Rectal smooth muscle tissue (tissue), 1 donor: Measurements from ENCODE around the gene CCL7.

Source experiments
- H3K27ac ChIP-seq: one replicate; pipeline ENCODE4 v1.7.0; 2013; ENCODE audit warnings: low read depth, low read length, inconsistent platforms
- H3K27me3 ChIP-seq: one replicate; pipeline ENCODE4 v1.7.0; 2013; ENCODE audit warnings: low read length; ENCODE audit not compliant: control insufficient read depth, insufficient read depth
- H3K36me3 ChIP-seq: one replicate; pipeline ENCODE4 v1.7.0; 2013; ENCODE audit warnings: low read length; ENCODE audit not compliant: control insufficient read depth, insufficient read depth
- H3K4me1 ChIP-seq: one replicate; pipeline ENCODE4 v1.7.0; 2013; ENCODE audit warnings: low read length; ENCODE audit not compliant: control insufficient read depth, insufficient read depth
- H3K4me3 ChIP-seq: one replicate; pipeline ENCODE4 v1.7.0; 2013; ENCODE audit warnings: low read length
- H3K9ac ChIP-seq: one replicate; pipeline ENCODE4 v1.7.0; 2013; ENCODE audit warnings: low read length

CCL7 gene

DNA sequence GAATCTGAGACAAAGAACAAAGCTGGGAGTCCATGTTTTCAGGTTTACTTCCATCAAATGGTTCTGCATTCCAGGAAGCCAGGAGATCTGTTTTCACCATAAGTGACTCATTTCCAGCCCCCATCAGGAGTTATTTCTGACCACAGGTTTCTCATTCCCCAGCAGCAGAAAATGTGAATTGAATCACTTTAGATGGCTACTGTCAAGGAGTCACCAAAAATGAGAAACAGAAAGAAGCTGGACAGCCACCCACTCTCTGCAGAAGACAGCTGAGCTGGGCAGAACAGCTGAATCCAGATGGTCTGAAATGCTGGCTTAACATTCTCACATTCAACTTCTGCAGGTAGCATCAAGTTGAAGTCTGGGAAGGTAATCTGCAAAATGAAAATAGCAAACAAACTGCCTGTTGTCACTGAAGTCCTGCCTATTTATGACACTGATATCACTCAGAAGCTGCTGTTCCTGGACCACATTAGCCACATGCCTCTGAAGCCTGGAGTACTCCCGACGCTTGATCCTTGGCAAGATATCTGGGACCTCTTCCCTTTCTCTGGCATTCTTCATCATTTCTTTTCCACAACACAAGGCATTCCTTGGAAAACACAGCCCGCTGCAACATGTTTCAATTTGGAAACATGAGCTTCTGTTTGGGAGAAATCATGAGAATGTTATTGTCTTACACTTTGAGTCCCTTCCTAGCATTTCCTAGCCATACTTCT lies 30.8 kb downstream of the CCL7 start:
- no peak overlapping the region for H3K4me3 ChIP-seq
- no peaks in the 10 kb centered on the region for H3K27me3 ChIP-seq
- H3K4me1 ChIP-seq, result no peaks in the 10 kb centered on the region
- H3K36me3 ChIP-seq, result no peaks in the 10 kb centered on the region
- no peak overlapping the region for H3K9ac ChIP-seq
- no peak overlapping the region for H3K27ac ChIP-seq

DNA sequence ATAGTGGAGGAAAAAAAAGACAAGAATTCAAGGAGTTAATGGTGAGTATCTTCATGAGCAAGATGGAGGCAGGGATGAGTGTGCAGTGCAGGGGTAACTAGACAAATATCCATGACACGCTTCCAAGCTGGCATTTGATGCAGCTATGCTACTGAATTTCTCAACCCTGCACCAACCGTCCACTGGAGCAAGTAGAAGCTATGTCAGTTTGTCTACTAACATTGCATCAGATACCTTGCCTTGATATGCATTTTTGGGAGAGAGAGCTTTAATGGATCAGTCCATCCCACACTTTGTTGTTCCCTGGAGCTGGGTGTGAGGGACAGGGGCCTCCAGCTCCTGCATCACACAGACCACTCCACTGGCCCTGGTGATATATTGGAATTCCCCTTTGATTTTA lies 32.0 kb downstream of the CCL7 start:
- Histone ChIP-seq H3K36me3 (no peaks in the 10 kb centered on the region), H3K4me1 (no peaks in the 10 kb centered on the region), H3K9ac (no peak overlapping the region), H3K27ac (no peak overlapping the region), H3K4me3 (no peak overlapping the region), H3K27me3 (no peaks in the 10 kb centered on the region)

- Histone ChIP-seq H3K4me3 (no peak overlapping the region), H3K4me1 (no peaks in the 10 kb centered on the region), H3K27ac (no peak overlapping the region), H3K27me3 (no peaks in the 10 kb centered on the region), H3K9ac (no peak overlapping the region), H3K36me3 (no peaks in the 10 kb centered on the region)
Measured at GRCh38 chr17:34302636-34303035, 32.6 kb downstream of the CCL7 start.

DNA sequence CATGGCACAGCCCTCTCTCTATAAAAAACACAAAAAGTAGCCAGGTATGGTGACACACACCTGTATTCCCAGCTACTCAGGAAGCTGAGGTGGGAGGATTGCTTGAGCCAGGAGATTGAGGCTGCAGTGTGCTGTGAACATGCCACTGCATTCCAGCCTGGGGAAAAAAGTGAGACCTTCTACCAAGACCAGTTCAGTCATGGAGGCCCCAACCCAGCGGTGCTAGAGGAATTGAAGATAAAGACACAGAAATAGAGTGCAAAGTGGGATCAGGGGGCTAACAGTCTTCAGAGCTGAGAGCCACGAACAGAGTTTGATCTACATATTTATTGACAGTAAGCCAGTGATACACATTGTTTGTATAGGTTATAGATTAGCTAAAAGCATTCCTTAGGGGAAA lies 33.6 kb downstream of the CCL7 start:
- no peaks in the 10 kb centered on the region for H3K27me3 ChIP-seq
- no peak overlapping the region for H3K4me3 ChIP-seq
- no peaks in the 10 kb centered on the region for H3K36me3 ChIP-seq
- no peaks in the 10 kb centered on the region for H3K4me1 ChIP-seq
- H3K27ac ChIP-seq, result no peak overlapping the region
- H3K9ac ChIP-seq, result no peak overlapping the region

DNA sequence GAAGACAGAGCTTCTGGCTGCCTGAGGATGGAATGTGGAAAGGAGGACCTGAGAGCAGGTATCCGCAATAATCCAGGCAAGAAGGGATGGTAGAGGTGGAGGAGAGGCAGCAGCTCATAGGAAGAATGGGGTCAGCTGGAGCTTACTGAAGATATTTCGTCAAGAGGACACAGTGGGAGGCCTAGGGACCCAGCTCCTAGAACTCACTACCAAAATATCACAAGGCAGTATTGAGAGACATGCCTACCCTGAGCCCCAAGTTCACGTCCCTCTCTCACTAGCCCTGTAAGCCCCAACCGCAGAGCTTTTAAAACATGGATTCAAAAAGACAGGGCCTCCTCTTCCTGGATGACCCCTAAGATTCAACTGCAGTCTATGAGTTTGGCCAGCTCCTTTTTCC lies 35.0 kb downstream of the CCL7 start:
- H3K27ac ChIP-seq, result no peak overlapping the region
- no peaks in the 10 kb centered on the region for H3K4me1 ChIP-seq

GRCh38 chr17:34305606-34306005 lies 35.6 kb downstream of the CCL7 start:
- no peak overlapping the region for H3K9ac ChIP-seq
- no peaks in the 10 kb centered on the region for H3K36me3 ChIP-seq
- no peaks in the 10 kb centered on the region for H3K27me3 ChIP-seq
- no peak overlapping the region for H3K27ac ChIP-seq
- H3K4me1 ChIP-seq, result no peaks in the 10 kb centered on the region
- H3K4me3 ChIP-seq, result no peak overlapping the region

More for the DNA sequence above, 35.0 kb downstream of the CCL7 start:
- H3K27me3 ChIP-seq, result no peaks in the 10 kb centered on the region
- H3K9ac ChIP-seq, result no peak overlapping the region
- no peaks in the 10 kb centered on the region for H3K36me3 ChIP-seq
- H3K4me3 ChIP-seq, result no peak overlapping the region

- H3K9ac ChIP-seq, result no peak overlapping the region
- no peaks in the 10 kb centered on the region for H3K36me3 ChIP-seq
- H3K27ac ChIP-seq, result no peak overlapping the region
- no peaks in the 10 kb centered on the region for H3K27me3 ChIP-seq
- no peaks in the 10 kb centered on the region for H3K4me1 ChIP-seq
- H3K4me3 ChIP-seq, result no peak overlapping the region
Measured at GRCh38 chr17:34306466-34306865, 36.4 kb downstream of the CCL7 start.

GRCh38 chr17:34307110-34307509 lies 37.1 kb downstream of the CCL7 start:
- Histone ChIP-seq H3K36me3 (no peaks in the 10 kb centered on the region), H3K27ac (no peak overlapping the region), H3K4me1 (no peaks in the 10 kb centered on the region), H3K4me3 (no peak overlapping the region), H3K9ac (no peak overlapping the region), H3K27me3 (no peaks in the 10 kb centered on the region)

DNA sequence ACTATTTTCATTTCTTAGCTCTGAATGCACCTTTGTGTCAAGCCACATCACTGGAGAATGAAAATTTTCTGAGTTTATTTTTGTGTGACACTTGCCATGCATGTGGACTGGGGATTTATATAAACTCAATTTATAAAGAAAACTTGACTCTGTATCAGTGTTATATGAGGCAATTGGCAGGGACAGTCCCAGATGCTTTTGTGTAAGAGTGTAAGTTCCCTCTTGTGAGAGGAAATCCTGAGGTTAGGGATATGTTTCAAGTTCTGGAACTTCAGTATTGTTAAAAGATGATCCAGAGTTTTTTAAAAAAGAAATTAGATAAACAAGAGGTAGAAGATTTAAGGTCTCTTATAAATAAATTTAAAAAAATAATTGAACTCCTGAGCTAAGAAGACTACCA lies 38.4 kb downstream of the CCL7 start:
- H3K4me1 ChIP-seq, result no peaks in the 10 kb centered on the region
- no peak overlapping the region for H3K27ac ChIP-seq

GRCh38 chr17:34311291-34311690 lies 41.3 kb downstream of the CCL7 start:
- Histone ChIP-seq H3K27me3 (no peaks in the 10 kb centered on the region), H3K27ac (no peak overlapping the region), H3K4me3 (no peak overlapping the region), H3K9ac (no peak overlapping the region), H3K4me1 (no peaks in the 10 kb centered on the region), H3K36me3 (no peaks in the 10 kb centered on the region)

More for the DNA sequence above, 38.4 kb downstream of the CCL7 start:
- Histone ChIP-seq H3K9ac (no peak overlapping the region), H3K4me3 (no peak overlapping the region), H3K27me3 (no peaks in the 10 kb centered on the region), H3K36me3 (no peaks in the 10 kb centered on the region)

GRCh38 chr17:34312080-34312479 lies 42.1 kb downstream of the CCL7 start:
- H3K9ac ChIP-seq, result no peak overlapping the region
- H3K27me3 ChIP-seq, result no peaks in the 10 kb centered on the region
- no peaks in the 10 kb centered on the region for H3K36me3 ChIP-seq
- H3K4me3 ChIP-seq, result no peak overlapping the region
- H3K27ac ChIP-seq, result no peak overlapping the region
- H3K4me1 ChIP-seq, result no peaks in the 10 kb centered on the region

GRCh38 chr17:34313164-34313563 lies 43.1 kb downstream of the CCL7 start:
- H3K9ac ChIP-seq, result no peak overlapping the region
- H3K27ac ChIP-seq, result no peak overlapping the region
- no peaks in the 10 kb centered on the region for H3K4me1 ChIP-seq

GRCh38 chr17:34314279-34314678 lies 44.3 kb downstream of the CCL7 start:
- no peak overlapping the region for H3K4me3 ChIP-seq
- no peak overlapping the region for H3K9ac ChIP-seq
- H3K27me3 ChIP-seq, result no peaks in the 10 kb centered on the region
- peak overlapping the region; percentile 30 for H3K27ac ChIP-seq
- no peaks in the 10 kb centered on the region for H3K4me1 ChIP-seq
- H3K36me3 ChIP-seq, result no peaks in the 10 kb centered on the region

More at GRCh38 chr17:34313164-34313563, 43.1 kb downstream of the CCL7 start:
- Histone ChIP-seq H3K4me3 (no peak overlapping the region), H3K27me3 (no peaks in the 10 kb centered on the region), H3K36me3 (no peaks in the 10 kb centered on the region)
